Measurements from ENCODE around the gene ANO7. TPM values are rescaled to one million over a fixed set of nuclear protein-coding genes. Genes with fewer than 3 reads are reported as not detected.
A peak's percentile ranks its signal among the peaks of the same experiment; 100 is the strongest.

Gene ANO7
- total RNA-seq, 2 experiments from 2014 or later, result 0.53 to 1.1 TPM

DNA sequence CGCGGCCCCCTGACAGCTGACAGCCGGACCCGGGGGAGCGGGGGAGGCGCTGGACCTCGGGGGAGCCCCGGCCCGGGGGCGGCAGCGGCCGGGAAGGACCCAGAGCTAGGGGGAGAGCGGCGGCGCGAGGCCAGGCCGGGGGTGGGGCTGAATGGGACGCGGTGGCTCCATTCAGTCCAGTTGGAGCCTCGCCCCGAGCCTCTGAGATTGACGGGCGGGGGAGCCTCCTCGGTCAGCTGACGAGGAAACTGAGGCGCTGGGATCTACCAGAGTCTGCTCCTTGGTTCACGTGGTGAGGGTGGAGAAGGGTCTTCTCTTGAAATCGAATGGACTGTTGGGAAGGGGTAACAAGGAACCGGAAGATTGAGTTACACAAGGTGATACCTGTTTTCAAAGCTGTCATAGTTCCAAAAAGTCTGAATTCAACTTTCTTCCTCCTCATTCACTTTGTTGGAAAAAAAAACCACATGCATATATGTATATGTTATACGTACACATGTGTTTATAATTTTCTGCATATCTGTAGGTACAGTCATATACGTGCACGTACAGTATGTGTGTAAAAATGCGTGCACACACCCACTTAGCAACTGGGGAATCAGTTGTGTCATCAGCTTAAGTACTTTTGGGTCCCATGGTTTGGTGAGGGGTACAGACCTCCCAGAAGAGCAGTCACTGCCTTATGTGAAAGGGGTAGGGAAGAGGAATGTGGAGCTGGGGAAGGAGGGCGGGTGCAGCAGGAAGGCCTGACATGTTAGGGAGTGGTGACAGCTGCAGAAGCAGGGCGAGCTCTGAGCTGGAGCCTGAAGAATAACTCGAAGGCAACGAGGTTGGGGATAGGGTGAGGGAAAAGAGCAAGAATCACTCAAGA, 37.6 kb upstream of the ANO7 start:
- DNase-seq, result no peak
- ATAC-seq, result no peak
- H3K4me3 Mint-ChIP-seq, result peak overlapping the region; percentile 89
- peaks cover 44% of the 10 kb centered on the region for H3K4me1 Mint-ChIP-seq
- H3K36me3 Mint-ChIP-seq, result peaks cover 13% of the 10 kb centered on the region
- no peaks in the 10 kb centered on the region for H3K9me3 Mint-ChIP-seq (ENCODE audit: low read depth)
- CTCF ChIA-PET, result interaction anchor here (0.7 to 3.1 kb wide), 7 partner anchors 10 to 467 kb away, joined by 3 to 20 read pairs (median 4); partner anchors contain the start of gene MTERF4
- no peaks in the 10 kb centered on the region for H3K27me3 Mint-ChIP-seq
- peak overlapping the region; percentile 84 for H3K27ac Mint-ChIP-seq

- CTCF ChIA-PET, result interaction anchor here (3.0 to 3.1 kb wide), 2 partner anchors 51 to 74 kb away, joined by 16 to 20 read pairs; partner anchors contain the start of gene MTERF4
- ATAC-seq (no peak), DNase-seq (no peak)
- Mint-ChIP-seq H3K36me3 (peaks cover 13% of the 10 kb centered on the region), H3K4me1 (peaks cover 42% of the 10 kb centered on the region), H3K9me3 (ENCODE audit: low read depth) (no peaks in the 10 kb centered on the region), H3K27me3 (no peaks in the 10 kb centered on the region), H3K27ac (no peak overlapping the region), H3K4me3 (peak overlapping the region; percentile 89)
These were observed 36.4 kb upstream of the ANO7 start for GRCh38 chr2:241151934-241152660.

- H3K9me3 Mint-ChIP-seq (ENCODE audit: low read depth), result no peaks in the 10 kb centered on the region
- DNase-seq (no peak), ATAC-seq (no peak)
- H3K27me3 Mint-ChIP-seq, result no peaks in the 10 kb centered on the region
- H3K27ac Mint-ChIP-seq, result no peak overlapping the region
- peaks cover 30% of the 10 kb centered on the region for H3K4me1 Mint-ChIP-seq
- H3K36me3 Mint-ChIP-seq, result peaks cover 18% of the 10 kb centered on the region
- H3K4me3 Mint-ChIP-seq, result no peak overlapping the region
- CTCF ChIA-PET, result no interaction called here
These were observed 34.9 kb upstream of the ANO7 start for GRCh38 chr2:241153616-241154015.

GRCh38 chr2:241154915-241155314, 33.6 kb upstream of the ANO7 start:
- Mint-ChIP-seq H3K4me1 (peaks cover 30% of the 10 kb centered on the region), H3K27ac (no peak overlapping the region), H3K9me3 (ENCODE audit: low read depth) (no peaks in the 10 kb centered on the region), H3K27me3 (no peaks in the 10 kb centered on the region), H3K4me3 (no peak overlapping the region), H3K36me3 (peaks cover 20% of the 10 kb centered on the region)
- CTCF ChIA-PET, result no interaction called here
- DNase-seq, result no peak
- no peak for ATAC-seq

GRCh38 chr2:241155936-241156335, 32.5 kb upstream of the ANO7 start:
- no peaks in the 10 kb centered on the region for H3K27me3 Mint-ChIP-seq
- CTCF ChIA-PET, result no interaction called here
- peaks cover 26% of the 10 kb centered on the region for H3K4me1 Mint-ChIP-seq
- H3K4me3 Mint-ChIP-seq, result no peak overlapping the region
- peaks cover 23% of the 10 kb centered on the region for H3K36me3 Mint-ChIP-seq
- H3K9me3 Mint-ChIP-seq (ENCODE audit: low read depth), result no peaks in the 10 kb centered on the region
- ATAC-seq (no peak), DNase-seq (no peak)
- H3K27ac Mint-ChIP-seq, result no peak overlapping the region

- DNase-seq, result no peak
- peaks cover 22% of the 10 kb centered on the region for H3K36me3 Mint-ChIP-seq
- peaks cover 15% of the 10 kb centered on the region for H3K4me1 Mint-ChIP-seq
- H3K27ac Mint-ChIP-seq, result no peak overlapping the region
- no peaks in the 10 kb centered on the region for H3K27me3 Mint-ChIP-seq
- CTCF ChIA-PET, result interaction anchor here (1.4 kb wide), 1 partner anchor 21 kb away, joined by 3 read pairs; no protein-coding TSS in a partner anchor
- no peak overlapping the region for H3K4me3 Mint-ChIP-seq
- no peak for ATAC-seq
- no peaks in the 10 kb centered on the region for H3K9me3 Mint-ChIP-seq (ENCODE audit: low read depth)
These were observed 31.5 kb upstream of the ANO7 start for GRCh38 chr2:241156971-241157441.

DNA sequence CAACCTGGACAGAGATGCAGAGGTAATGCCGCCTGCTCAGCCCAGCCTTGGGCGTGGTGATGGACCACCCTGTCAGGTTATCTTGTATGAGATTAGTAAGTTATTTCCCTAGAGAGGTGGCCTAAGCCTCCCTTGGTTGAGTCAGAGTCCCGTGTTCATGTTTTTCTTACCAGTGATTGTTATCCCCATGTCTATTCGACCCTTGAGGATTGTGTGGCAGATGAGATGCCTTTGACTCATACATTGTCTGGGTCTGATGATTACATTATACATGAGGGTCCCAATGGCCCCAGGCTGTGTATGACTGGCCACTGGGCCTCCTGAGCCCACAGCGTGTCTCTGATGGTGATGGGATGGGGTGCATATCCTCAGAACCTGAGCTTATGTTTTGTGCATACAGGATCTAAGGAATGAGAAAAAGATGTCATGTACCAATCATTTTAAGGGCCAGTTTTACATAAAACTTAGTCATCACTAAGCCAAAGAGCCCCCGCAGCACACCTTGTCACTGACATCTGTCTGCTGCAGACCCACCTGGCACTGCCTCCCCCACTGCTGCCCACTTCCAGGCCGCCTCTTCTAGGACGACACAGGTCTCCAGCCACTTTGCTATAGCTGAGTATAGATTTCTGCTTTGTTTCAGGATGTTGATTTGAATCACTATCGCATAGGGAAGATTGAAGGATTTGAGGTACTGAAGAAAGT, 30.5 kb upstream of the ANO7 start:
- Mint-ChIP-seq H3K36me3 (peaks cover 22% of the 10 kb centered on the region), H3K4me1 (peaks cover 10% of the 10 kb centered on the region), H3K27ac (no peak overlapping the region), H3K27me3 (no peaks in the 10 kb centered on the region), H3K9me3 (ENCODE audit: low read depth) (no peaks in the 10 kb centered on the region), H3K4me3 (no peak overlapping the region)
- DNase-seq, result no peak
- CTCF ChIA-PET, result interaction anchor here (0.9 to 1.4 kb wide), 2 partner anchors 22 to 80 kb away, joined by 3 read pairs; no protein-coding TSS in a partner anchor
- no peak for ATAC-seq

DNA sequence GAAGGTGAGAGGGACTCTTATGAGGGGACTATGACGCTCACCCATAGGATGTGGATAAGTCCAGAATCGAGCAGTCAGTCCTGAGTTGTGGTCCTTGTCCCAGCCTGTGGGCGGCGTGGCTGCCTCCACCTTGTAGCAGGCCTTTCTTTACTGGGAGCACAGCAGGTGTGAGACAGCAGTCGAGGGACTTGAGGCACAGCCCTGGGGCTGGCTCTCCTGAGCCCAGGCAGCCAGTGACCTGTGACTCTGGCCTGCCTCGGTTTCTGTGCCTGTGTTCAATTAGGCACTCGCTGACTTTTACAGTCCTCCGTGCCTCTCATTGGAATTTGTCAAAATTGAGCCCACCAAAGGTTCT, 30.0 kb upstream of the ANO7 start:
- CTCF ChIA-PET, result interaction anchor here (0.9 kb wide), 1 partner anchor 81 kb away, joined by 3 read pairs; no protein-coding TSS in a partner anchor
- no peaks in the 10 kb centered on the region for H3K27me3 Mint-ChIP-seq
- no peak overlapping the region for H3K4me3 Mint-ChIP-seq
- peaks cover 19% of the 10 kb centered on the region for H3K36me3 Mint-ChIP-seq
- peaks cover 9% of the 10 kb centered on the region for H3K4me1 Mint-ChIP-seq
- ATAC-seq (no peak), DNase-seq (no peak)
- H3K9me3 Mint-ChIP-seq (ENCODE audit: low read depth), result no peaks in the 10 kb centered on the region
- no peak overlapping the region for H3K27ac Mint-ChIP-seq

- DNase-seq (no peak), ATAC-seq (no peak)
- Mint-ChIP-seq H3K4me3 (no peak overlapping the region), H3K27ac (no peak overlapping the region), H3K36me3 (peaks cover 21% of the 10 kb centered on the region), H3K9me3 (ENCODE audit: low read depth) (no peaks in the 10 kb centered on the region), H3K4me1 (peaks cover 9% of the 10 kb centered on the region), H3K27me3 (no peaks in the 10 kb centered on the region)
- CTCF ChIA-PET, result no interaction called here
These were observed 29.4 kb upstream of the ANO7 start for GRCh38 chr2:241159116-241159515.

DNA sequence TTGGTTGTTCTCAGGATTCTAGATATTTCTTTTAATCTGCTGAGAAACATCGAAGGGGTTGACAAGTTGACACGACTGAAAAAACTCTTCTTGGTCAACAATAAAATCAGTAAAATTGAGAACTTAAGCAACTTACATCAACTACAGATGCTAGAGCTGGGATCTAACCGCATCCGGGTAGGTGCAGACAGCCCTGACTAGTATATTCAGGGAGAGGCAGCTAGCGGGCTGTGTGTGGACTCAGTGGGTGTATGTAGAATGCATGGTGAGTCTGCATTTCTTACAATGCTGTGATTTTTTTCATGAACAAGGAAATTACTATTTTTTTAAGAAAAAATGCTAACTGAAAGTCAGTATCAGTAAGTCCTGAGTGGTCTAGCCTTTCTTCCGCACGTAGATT, 28.2 kb upstream of the ANO7 start:
- no peak overlapping the region for H3K4me3 Mint-ChIP-seq
- no peaks in the 10 kb centered on the region for H3K9me3 Mint-ChIP-seq (ENCODE audit: low read depth)
- peaks cover 9% of the 10 kb centered on the region for H3K4me1 Mint-ChIP-seq
- DNase-seq (no peak), ATAC-seq (no peak)
- peaks cover 22% of the 10 kb centered on the region for H3K36me3 Mint-ChIP-seq
- CTCF ChIA-PET, result no interaction called here
- no peak overlapping the region for H3K27ac Mint-ChIP-seq
- no peaks in the 10 kb centered on the region for H3K27me3 Mint-ChIP-seq

- CTCF ChIA-PET, result no interaction called here
- Mint-ChIP-seq H3K27ac (no peak overlapping the region), H3K9me3 (ENCODE audit: low read depth) (no peaks in the 10 kb centered on the region), H3K36me3 (peaks cover 29% of the 10 kb centered on the region), H3K4me1 (peaks cover 9% of the 10 kb centered on the region), H3K27me3 (no peaks in the 10 kb centered on the region), H3K4me3 (no peak overlapping the region)
- ATAC-seq (no peak), DNase-seq (no peak)
These were observed 26.7 kb upstream of the ANO7 start for GRCh38 chr2:241161646-241162281.

- Mint-ChIP-seq H3K9me3 (ENCODE audit: low read depth) (no peaks in the 10 kb centered on the region), H3K4me3 (no peak overlapping the region), H3K36me3 (peaks cover 33% of the 10 kb centered on the region), H3K4me1 (peaks cover 9% of the 10 kb centered on the region), H3K27ac (no peak overlapping the region), H3K27me3 (no peaks in the 10 kb centered on the region)
- DNase-seq (no peak), ATAC-seq (no peak)
- CTCF ChIA-PET, result no interaction called here
These were observed 24.8 kb upstream of the ANO7 start for GRCh38 chr2:241163601-241164118.

DNA sequence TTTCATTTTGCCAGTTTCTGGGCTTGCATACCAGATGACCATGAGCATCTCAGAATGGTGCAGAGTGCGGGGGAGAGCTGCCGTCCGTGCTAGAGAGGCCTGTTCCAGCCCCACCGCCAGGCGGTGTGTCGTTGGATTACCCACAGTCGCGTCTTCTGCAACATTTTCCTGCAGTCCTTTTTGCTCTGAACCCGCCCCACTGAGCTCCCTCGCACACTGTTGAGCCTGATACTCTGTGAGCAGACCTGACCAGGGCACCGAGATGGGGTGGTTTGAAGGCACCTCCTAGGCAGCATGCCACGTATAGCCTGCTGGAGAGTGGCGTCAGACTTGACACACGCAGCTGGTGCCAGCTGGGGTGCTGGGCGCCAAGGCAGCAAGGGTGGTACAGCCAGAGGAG, 20.1 kb upstream of the ANO7 start:
- Mint-ChIP-seq H3K27ac (no peak overlapping the region), H3K9me3 (ENCODE audit: low read depth) (peaks cover 5% of the 10 kb centered on the region), H3K27me3 (no peaks in the 10 kb centered on the region), H3K4me1 (peaks cover 3% of the 10 kb centered on the region), H3K4me3 (no peak overlapping the region), H3K36me3 (peaks cover 64% of the 10 kb centered on the region)
- ATAC-seq, result no peak
- no peak for DNase-seq
- CTCF ChIA-PET, result no interaction called here
